Endothelial cell of umbilical vein (primary cell): Measurements from ENCODE around the gene DGCR8. TPM values are rescaled to one million over a fixed set of nuclear protein-coding genes. Genes with fewer than 3 reads are reported as not detected.

ENCODE experiments used
- BruUV-seq: library from RNA; stranded (reverse); fragments of 400-500 nt; replicated peaks from 2 replicates; lab custom pipeline; 2021; lab: Mats Ljungman, UMichigan
- CTCF ChIA-PET: fragments of 300-600, 350-600 bp; sonication (Branson Sonifier 250); formaldehyde crosslinking; loops from one replicate; lab custom pipeline; 2021; ENCODE audit warnings: antibody characterized with exemption, inconsistent platforms; lab: Charles Lee
- POLR2A ChIA-PET: fragments of 300-600, 350-600 bp; sonication (Branson Sonifier 250); formaldehyde crosslinking; loops from one replicate; lab custom pipeline; 2021; ENCODE audit warnings: antibody characterized with exemption, inconsistent platforms; lab: Charles Lee
- DNase-seq: peaks from one replicate; pipeline ENCODE4 v3.0.0-alpha.2; 2011; ENCODE audit warnings: low read depth, low spot score
- FAIRE-seq: peaks from 2 replicates; lab custom pipeline; 2011; peaks lifted over from hg19 to GRCh38; lab: Jason Lieb, UNC
- H2AFZ ChIP-seq: 2 replicates; pipeline ENCODE4 v1.6.0; 2012; ENCODE audit warnings: low read depth, low read length, control low read depth, inconsistent platforms
- H3K27ac ChIP-seq: 2 replicates; pipeline ENCODE4 v1.5.1; 2011; ENCODE audit warnings: low read depth, mild to moderate bottlenecking, control low read depth, low read length, moderate library complexity; ENCODE audit not compliant: insufficient read depth
- H3K27me3 ChIP-seq, 2 experiments: 2 replicates each; pipeline versions ENCODE4 v1.6.0 to v1.6.1; 2011; ENCODE audit warnings: low read length in 2 of 2, mixed read lengths in 1 of 2; ENCODE audit not compliant: control insufficient read depth in 2 of 2, insufficient read depth in 2 of 2
- H3K36me3 ChIP-seq, 2 experiments: 2 replicates in 1 of 2; 3 replicates in 1 of 2; pipeline ENCODE4 v1.5.1; 2011; ENCODE audit warnings: low read length in 2 of 2, mild to moderate bottlenecking in 1 of 2, moderate library complexity in 1 of 2; ENCODE audit not compliant: control insufficient read depth in 2 of 2, insufficient read depth in 2 of 2; ENCODE audit errors: extremely low read depth in 1 of 2
- H3K4me1 ChIP-seq: 3 replicates; pipeline ENCODE4 v1.5.1; 2011; ENCODE audit warnings: mild to moderate bottlenecking, low read length; ENCODE audit not compliant: control insufficient read depth, insufficient read depth; ENCODE audit errors: extremely low read depth
- H3K4me2 ChIP-seq: 2 replicates; pipeline ENCODE4 v1.6.1; 2011; ENCODE audit warnings: low read length, control low read depth, mixed read lengths; ENCODE audit not compliant: insufficient read depth
- H3K4me3 ChIP-seq, 3 experiments: fragments of 200-600 bp in 1 of 3; sonication (generic), shearing (Covaris generic) in 1 of 3; replicated peaks in 1 of 3; 2 replicates each; pipeline ENCODE4 v1.5.1; 2011 to 2016; ENCODE audit warnings: control low read depth in 3 of 3, low read length in 3 of 3, mild to moderate bottlenecking in 2 of 3, inconsistent platforms in 1 of 3, low read depth in 1 of 3, moderate library complexity in 1 of 3; ENCODE audit not compliant: insufficient read depth in 1 of 3
- H3K79me2 ChIP-seq: 2 replicates; pipeline ENCODE4 v1.6.0; 2012; ENCODE audit warnings: low read length, inconsistent platforms; ENCODE audit not compliant: control insufficient read depth, insufficient read depth
- H3K9ac ChIP-seq: replicated peaks from 2 replicates; pipeline ENCODE3; 2011; ENCODE audit warnings: low read length, control low read depth; ENCODE audit not compliant: insufficient read depth; ENCODE audit errors: extremely low read depth
- H3K9me1 ChIP-seq: replicated peaks from 3 replicates; pipeline ENCODE4 v1.6.0; 2011; ENCODE audit warnings: mild to moderate bottlenecking, low read length; ENCODE audit not compliant: control insufficient read depth, insufficient read depth; ENCODE audit errors: extremely low read depth
- H3K9me3 ChIP-seq: replicated peaks from 2 replicates; pipeline ENCODE4 v1.5.1; 2012; ENCODE audit warnings: low read length, inconsistent platforms; ENCODE audit not compliant: control insufficient read depth, insufficient read depth
- H4K20me1 ChIP-seq: replicated peaks from 2 replicates; pipeline ENCODE3; 2011; ENCODE audit warnings: mild to moderate bottlenecking, low read length; ENCODE audit not compliant: control insufficient read depth, insufficient read depth; ENCODE audit errors: extremely low read depth
- CTCF ChIP-seq, 2 donors: IDR thresholded peaks; 1 replicate in 1 of 2; 2 replicates in 1 of 2; pipeline ENCODE4 v1.5.1; 2011; ENCODE audit warnings: low read length in 2 of 2, mild to moderate bottlenecking in 2 of 2, moderate library complexity in 2 of 2, control low read depth in 1 of 2, inconsistent platforms in 1 of 2, low read depth in 1 of 2; ENCODE audit not compliant: insufficient read depth in 1 of 2; ENCODE audit errors: extremely low read depth in 1 of 2
- EZH2 ChIP-seq: IDR thresholded peaks from 2 replicates; pipeline ENCODE4 v1.6.1; 2012; ENCODE audit warnings: borderline replicate concordance, low read depth, mild to moderate bottlenecking, moderate library complexity, low read length, inconsistent platforms; ENCODE audit not compliant: severe bottlenecking
- FOS ChIP-seq: IDR thresholded peaks from 2 replicates; pipeline ENCODE4 v1.6.1; 2011; ENCODE audit warnings: mild to moderate bottlenecking, low read length, moderate library complexity, borderline replicate concordance; ENCODE audit not compliant: insufficient read depth
- GATA2 ChIP-seq: IDR thresholded peaks from 2 replicates; pipeline ENCODE4 v1.7.0; 2011; ENCODE audit warnings: low read depth, mild to moderate bottlenecking, moderate library complexity, mixed read lengths, low read length; ENCODE audit not compliant: insufficient read length, insufficient read depth
- JUN ChIP-seq: IDR thresholded peaks from 2 replicates; pipeline ENCODE4 v1.6.1; 2011; ENCODE audit warnings: borderline replicate concordance, low read depth; ENCODE audit not compliant: insufficient read length, insufficient read depth
- MAX ChIP-seq: IDR thresholded peaks from 2 replicates; pipeline ENCODE4 v1.6.1; 2011; ENCODE audit not compliant: insufficient read depth, insufficient read length
- MYC ChIP-seq: IDR thresholded peaks from one replicate; pipeline ENCODE4 v1.6.1; 2011; ENCODE audit warnings: mild to moderate bottlenecking, low read depth, low read length
- POLR2A ChIP-seq: IDR thresholded peaks from 2 replicates; pipeline ENCODE4 v1.6.1; 2012; ENCODE audit warnings: low read depth, mild to moderate bottlenecking, control low read depth, low read length
- POLR2AphosphoS5 ChIP-seq: IDR thresholded peaks from 2 replicates; pipeline ENCODE4 v1.6.1; 2012; ENCODE audit warnings: low read depth, mild to moderate bottlenecking, control low read depth, low read length, moderate library complexity; ENCODE audit not compliant: insufficient read depth
- dilution Hi-C: fragments of 300-500 bp; cut with MboI; formaldehyde crosslinking; loops from one replicate; pipeline ENCODE4 v1.15.0; 2019; ENCODE audit warnings: low sequenced_read_pairs; ENCODE audit not compliant: extremely low pct_ligation_motif_present
- intact Hi-C: fragments of 100-400 bp; cut with micrococcal nuclease; formaldehyde crosslinking; loops from one replicate; pipeline ENCODE4 v1.10.0; 2022
- polyA plus RNA-seq, 4 experiments: library from polyadenylated mRNA; depleted of rRNA in 3 of 4; stranded (reverse) in 3 of 4; unstranded in 1 of 4; fragments of >200 nt; gene quantifications; 2 replicates each; pipeline versions ENCODE4 v1.2.1 to v1.2.3, GENCODE V29; 2011 to 2012; ENCODE audit warnings: missing spikeins in 1 of 4
- total RNA-seq: library from RNA; stranded (reverse); gene quantifications from 2 replicates; pipeline ENCODE4 v1.2.3, GENCODE V29; 2021

DGCR8 gene
- total and polyA plus RNA-seq, 2 donors (not counting 3 experiments of a cell fraction or from before 2014, with no cell fraction given) = 32.7 to 64.2 TPM

GRCh38 chr22:20031732-20032406 is 48.2 kb upstream of the DGCR8 start:
- BruUV-seq = no TSS peak
- Histone ChIP-seq H3K27ac (no peak overlapping the region), H3K9me3 (no peaks in the 10 kb centered on the region), H4K20me1 (no peaks in the 10 kb centered on the region), H3K4me3 (no peak overlapping the region), H2AFZ (no peak overlapping the region), H3K79me2 (no peaks in the 10 kb centered on the region), H3K27me3 (no peaks in the 10 kb centered on the region), H3K36me3 (peaks cover 0 to 8% of the 10 kb centered on the region in 2 experiments), H3K9ac (no peak overlapping the region), H3K4me1 (no peaks in the 10 kb centered on the region), H3K9me1 (no peaks in the 10 kb centered on the region), H3K4me2 (no peak overlapping the region)
- TF ChIP-seq FOS (no peak), EZH2 (no peak), JUN (no peak), MAX (no peak), POLR2A (no peak), GATA2 (no peak), MYC (no peak), POLR2AphosphoS5 (no peak), CTCF (IDR thresholded peaks at IDR 0.05; ENCODE audit: extremely low read depth in 1 of 2, insufficient read depth in 1 of 2, low read depth in 1 of 2, low read length in 2 of 2) (no peak)
- dilution Hi-C loops (no loop called here), intact Hi-C loops (no loop called here)
- ChIA-PET CTCF (interaction anchor here (1.7 kb wide), 1 partner anchor 10 kb away, joined by 4 read pairs; no protein-coding TSS in a partner anchor), POLR2A (no interaction called here)
- DNase-seq (no peak), FAIRE-seq (no peak)
